Mucosa of stomach (tissue), 1 donor: Measurements from ENCODE around the gene MYO1E.
"Not testable (repeated sequence)": the region's sequence is repeated elsewhere in the genome, so short reads cannot be mapped to it uniquely, and the experiment has no call there.

Experiments
- H3K27me3 ChIP-seq: one replicate; pipeline ENCODE4 v1.7.0; 2013; ENCODE audit warnings: mild to moderate bottlenecking, low read length; ENCODE audit not compliant: control insufficient read depth, insufficient read depth
- H3K36me3 ChIP-seq: one replicate; pipeline ENCODE4 v1.7.0; 2013; ENCODE audit warnings: low read length; ENCODE audit not compliant: control insufficient read depth, insufficient read depth
- H3K4me1 ChIP-seq: one replicate; pipeline ENCODE4 v1.7.0; 2013; ENCODE audit warnings: mild to moderate bottlenecking, low read length; ENCODE audit not compliant: control insufficient read depth, insufficient read depth
- H3K4me3 ChIP-seq: one replicate; pipeline ENCODE4 v1.7.0; 2013; ENCODE audit warnings: low read length
- H3K9ac ChIP-seq: one replicate; pipeline ENCODE4 v1.7.0; 2013; ENCODE audit warnings: mild to moderate bottlenecking, low read length, moderate library complexity
- H3K9me3 ChIP-seq: one replicate; pipeline ENCODE4 v1.7.0; 2013; ENCODE audit warnings: mild to moderate bottlenecking, low read length, moderate library complexity; ENCODE audit not compliant: control insufficient read depth
- donor health status: Pancreatic carcinoma.

The MYO1E gene

DNA sequence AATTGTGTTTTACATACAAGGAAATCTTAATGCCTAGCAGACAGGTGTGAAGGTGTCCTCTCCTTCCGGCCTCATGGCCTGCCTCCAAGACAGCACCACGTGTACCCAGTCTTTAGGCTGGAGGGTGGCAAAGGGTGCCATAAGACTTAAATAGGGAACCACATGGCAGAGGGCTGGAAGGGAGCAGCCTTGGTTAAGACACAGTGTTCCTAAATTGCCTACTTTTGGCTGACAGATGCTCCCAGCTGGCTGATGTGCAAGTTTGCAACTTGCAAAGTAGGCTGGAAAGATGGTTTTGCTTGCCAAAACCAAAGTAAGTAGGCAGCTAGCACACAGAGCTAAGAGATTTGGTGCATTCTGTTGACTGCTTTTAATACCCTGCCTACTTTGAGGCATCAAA, 222.5 kb downstream of the MYO1E start:
- no peaks in the 10 kb centered on the region for H3K27me3 ChIP-seq
- peaks cover 11% of the 10 kb centered on the region for H3K36me3 ChIP-seq
- H3K9me3 ChIP-seq: no peaks in the 10 kb centered on the region
- no peak overlapping the region for H3K9ac ChIP-seq
- no peaks in the 10 kb centered on the region for H3K4me1 ChIP-seq
- no peak overlapping the region for H3K4me3 ChIP-seq

DNA sequence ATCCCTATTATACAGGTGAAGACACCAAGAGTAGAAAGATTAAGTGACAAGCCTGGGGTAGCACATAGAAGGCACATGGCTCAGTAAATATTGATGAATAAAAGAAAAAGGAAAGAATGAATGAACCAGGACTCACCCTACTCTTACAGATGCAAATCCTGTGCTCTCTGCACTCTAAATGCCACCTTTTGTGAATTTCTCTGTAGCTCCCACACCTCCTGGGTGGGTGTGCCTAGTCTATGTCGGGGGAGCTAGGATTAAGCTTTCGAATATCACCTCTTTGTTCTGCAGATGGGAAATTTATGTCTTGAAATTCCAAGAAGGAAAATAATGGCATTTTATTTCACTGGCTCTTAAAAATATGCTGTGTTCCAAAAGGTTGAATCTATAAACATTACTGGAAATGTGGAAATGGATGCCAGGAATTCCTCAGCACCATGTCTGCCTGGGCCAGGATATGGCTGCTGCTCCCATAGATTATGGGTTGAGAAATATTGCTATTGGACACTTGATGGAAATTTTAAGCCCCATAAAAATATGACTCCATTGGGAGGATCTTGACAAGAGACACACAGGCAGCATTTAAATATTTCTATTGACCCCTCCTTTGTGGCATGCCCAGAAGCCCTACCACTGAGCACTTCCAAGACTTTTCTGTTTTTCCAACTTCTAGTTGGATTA, 224.4 kb downstream of the MYO1E start:
- Histone ChIP-seq H3K9me3 (no peaks in the 10 kb centered on the region), H3K4me1 (no peaks in the 10 kb centered on the region), H3K36me3 (peaks cover 9% of the 10 kb centered on the region), H3K4me3 (no peak overlapping the region), H3K27me3 (no peaks in the 10 kb centered on the region), H3K9ac (no peak overlapping the region)

DNA sequence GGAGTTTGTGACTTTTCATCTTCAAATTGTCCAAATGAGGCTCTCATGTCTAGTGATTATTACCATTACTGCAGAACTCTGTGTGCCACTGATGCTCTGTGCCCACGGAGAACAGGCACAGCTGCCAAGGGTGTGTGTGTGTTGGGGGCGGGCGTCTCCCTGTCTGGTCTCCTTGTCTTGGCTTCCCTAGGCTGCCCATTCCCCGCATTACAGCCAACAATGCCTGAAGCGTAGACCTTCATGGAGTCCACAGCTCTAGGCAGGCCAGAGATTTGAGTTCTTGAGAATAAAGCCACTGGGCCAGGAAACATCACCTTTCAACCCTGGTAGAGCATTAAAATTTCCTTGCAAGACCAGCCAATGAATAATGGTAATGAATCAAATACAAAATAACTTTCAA, 225.0 kb downstream of the MYO1E start:
- H3K36me3 ChIP-seq: peaks cover 4% of the 10 kb centered on the region
- no peaks in the 10 kb centered on the region for H3K9me3 ChIP-seq
- no peaks in the 10 kb centered on the region for H3K27me3 ChIP-seq
- H3K4me3 ChIP-seq: no peak overlapping the region
- H3K9ac ChIP-seq: no peak overlapping the region
- no peaks in the 10 kb centered on the region for H3K4me1 ChIP-seq

DNA sequence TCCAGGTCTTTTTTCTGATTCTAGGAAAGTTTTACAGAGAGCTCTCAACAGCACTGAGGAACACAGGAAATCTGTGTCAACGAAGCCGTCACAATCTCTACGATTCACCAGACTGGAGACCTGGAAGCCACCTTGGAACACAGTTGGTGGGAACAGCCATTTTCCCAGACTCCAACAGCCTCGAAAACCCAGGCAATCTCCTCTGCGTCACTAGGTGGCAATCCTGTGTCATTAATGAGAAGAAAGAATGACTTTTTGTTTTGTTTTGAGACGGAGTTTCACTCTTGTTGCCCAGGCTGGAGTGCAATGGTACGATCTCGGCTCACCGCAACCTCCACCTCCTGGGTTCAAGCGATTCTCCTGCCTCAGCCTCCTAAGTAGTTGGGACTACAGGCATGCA, 228.1 kb downstream of the MYO1E start:
- not testable (repeated sequence) for H3K36me3 ChIP-seq, H3K9me3 ChIP-seq, H3K27me3 ChIP-seq, H3K4me1 ChIP-seq, H3K4me3 ChIP-seq, H3K9ac ChIP-seq

DNA sequence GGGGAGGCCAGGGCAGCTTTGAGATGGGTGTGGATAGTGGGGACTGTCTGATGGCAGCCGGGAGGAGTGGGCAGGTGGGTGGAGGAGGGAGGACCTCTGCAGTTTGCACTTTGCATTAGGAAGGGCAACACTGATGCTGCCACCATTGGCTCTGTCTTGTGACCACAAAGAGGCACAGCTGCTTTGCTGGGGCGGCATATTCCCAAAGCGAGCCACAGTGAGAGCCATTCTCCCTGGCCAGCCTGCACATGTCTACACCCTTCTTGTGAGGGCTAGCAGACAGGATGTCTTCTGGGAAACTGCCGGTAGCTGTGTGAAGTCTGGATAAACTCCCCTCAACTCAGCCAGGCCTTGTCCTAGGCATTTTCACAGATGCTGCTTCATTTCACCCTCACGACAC, 229.4 kb downstream of the MYO1E start:
- no peaks in the 10 kb centered on the region for H3K27me3 ChIP-seq
- H3K36me3 ChIP-seq: peaks cover 4% of the 10 kb centered on the region

DNA sequence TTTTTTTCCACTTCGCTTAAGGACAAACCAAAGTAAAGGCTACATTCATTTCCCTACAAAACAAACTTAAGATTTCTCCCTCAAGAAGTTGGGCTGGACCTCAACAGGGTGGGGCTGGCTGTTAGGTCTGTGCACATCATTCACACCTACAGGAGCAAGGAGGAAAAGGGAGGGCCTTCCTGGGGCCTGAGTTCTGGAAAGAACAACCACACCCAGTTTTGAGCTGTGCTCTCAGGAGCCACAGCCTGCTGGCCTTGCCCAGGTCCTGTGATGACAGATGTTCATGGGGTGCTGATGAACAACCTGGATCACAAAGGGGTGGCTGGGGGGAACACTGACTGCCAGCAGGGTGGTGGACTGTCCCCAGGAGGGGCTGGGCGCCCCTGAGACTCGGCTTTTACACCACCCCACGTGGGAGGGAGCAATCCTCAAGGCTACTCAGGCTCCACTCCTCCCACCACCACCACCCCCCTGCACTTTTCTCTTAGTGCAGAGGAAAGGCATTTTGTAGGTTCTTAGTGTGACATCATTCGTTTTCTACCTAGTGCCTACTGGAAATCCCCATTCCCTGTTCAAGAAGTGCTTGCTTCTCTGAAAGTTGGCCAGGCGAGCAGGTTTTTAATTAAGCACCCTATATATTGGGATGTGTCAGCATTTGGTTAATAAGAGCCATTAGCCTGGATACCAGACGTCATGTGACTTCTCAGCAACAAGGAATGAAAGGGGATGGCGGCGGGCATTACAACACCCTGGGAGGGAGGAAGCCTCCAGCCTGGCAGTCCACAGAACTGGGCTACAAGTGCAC, 232.0 kb downstream of the MYO1E start:
- peaks cover 4% of the 10 kb centered on the region for H3K36me3 ChIP-seq
- no peaks in the 10 kb centered on the region for H3K9me3 ChIP-seq
- no peaks in the 10 kb centered on the region for H3K27me3 ChIP-seq
- H3K4me3 ChIP-seq: no peak overlapping the region
- peaks cover 8% of the 10 kb centered on the region for H3K4me1 ChIP-seq
- no peak overlapping the region for H3K9ac ChIP-seq

More for the DNA sequence above, 229.4 kb downstream of the MYO1E start:
- Histone ChIP-seq H3K9me3 (no peaks in the 10 kb centered on the region), H3K4me1 (peaks cover 8% of the 10 kb centered on the region), H3K9ac (no peak overlapping the region), H3K4me3 (no peak overlapping the region)

DNA sequence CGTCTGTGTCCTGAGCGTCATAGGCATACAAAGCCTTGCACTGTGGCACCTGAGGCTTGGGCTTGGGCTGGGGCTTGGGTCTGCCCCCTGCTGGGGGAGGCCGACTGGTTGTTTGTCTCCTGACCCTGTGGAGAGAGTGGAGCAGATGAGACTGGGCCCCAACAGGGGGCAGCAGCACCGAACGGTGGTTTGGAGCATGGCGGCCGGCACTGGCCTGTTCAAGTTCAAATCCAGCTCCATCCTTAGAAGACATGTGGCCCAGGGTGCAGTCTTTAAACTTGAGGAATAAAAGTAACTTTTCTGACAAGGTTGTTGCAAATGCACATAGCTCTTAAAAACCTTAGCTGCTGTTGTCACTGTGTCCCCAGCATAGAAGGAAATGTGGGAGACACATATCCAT, 234.4 kb downstream of the MYO1E start:
- H3K27me3 ChIP-seq: no peaks in the 10 kb centered on the region
- H3K4me3 ChIP-seq: no peak overlapping the region
- H3K4me1 ChIP-seq: peaks cover 8% of the 10 kb centered on the region
- H3K9ac ChIP-seq: no peak overlapping the region
- no peaks in the 10 kb centered on the region for H3K9me3 ChIP-seq
- peaks cover 7% of the 10 kb centered on the region for H3K36me3 ChIP-seq

DNA sequence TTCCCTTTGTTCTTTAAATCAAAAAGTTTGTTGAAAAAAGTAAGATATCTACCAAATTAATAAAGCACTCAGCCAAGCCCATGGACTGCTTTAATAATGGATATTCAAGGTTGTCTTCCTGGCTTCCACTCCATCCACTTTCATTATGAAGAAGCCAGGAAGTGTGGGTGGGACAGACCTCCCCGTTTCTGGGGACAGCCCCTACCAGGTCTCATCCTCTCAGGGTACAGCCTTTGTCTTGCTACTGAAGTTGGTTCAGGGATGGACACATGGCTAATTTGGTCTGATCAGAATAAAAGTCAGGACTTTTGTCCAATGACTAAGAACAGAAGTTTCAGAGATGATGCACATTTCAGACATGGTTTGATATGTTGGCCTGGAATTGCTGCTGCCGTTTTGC, 235.1 kb downstream of the MYO1E start:
- Histone ChIP-seq H3K4me1 (peaks cover 8% of the 10 kb centered on the region), H3K4me3 (no peak overlapping the region), H3K9ac (no peak overlapping the region), H3K9me3 (no peaks in the 10 kb centered on the region), H3K36me3 (peaks cover 7% of the 10 kb centered on the region), H3K27me3 (no peaks in the 10 kb centered on the region)

DNA sequence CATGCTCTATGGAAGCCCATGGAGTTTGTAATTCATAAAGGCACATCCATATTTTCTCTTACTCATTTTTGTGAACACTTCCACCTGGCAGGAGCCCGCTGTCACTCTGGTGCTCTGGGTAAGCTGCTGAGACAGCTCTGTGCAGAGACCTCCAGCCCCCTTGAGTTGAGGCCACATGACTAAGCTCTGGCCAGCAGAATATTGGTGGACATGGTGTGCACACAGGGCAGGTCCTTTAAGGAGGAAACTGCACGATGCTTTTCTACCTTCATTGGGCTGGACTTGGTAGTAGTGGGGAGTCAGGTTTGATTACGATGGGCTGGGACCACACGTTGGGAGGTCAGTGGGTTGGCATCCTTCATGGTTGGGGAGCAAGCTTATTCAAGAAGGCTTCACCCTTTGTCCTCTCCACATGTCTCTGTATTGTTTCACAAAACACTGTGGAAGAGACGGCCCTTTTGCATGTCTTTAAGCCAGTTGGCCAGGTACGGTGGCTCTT, 238.7 kb downstream of the MYO1E start:
- Histone ChIP-seq H3K36me3 (peaks cover 4% of the 10 kb centered on the region), H3K27me3 (no peaks in the 10 kb centered on the region)

DNA sequence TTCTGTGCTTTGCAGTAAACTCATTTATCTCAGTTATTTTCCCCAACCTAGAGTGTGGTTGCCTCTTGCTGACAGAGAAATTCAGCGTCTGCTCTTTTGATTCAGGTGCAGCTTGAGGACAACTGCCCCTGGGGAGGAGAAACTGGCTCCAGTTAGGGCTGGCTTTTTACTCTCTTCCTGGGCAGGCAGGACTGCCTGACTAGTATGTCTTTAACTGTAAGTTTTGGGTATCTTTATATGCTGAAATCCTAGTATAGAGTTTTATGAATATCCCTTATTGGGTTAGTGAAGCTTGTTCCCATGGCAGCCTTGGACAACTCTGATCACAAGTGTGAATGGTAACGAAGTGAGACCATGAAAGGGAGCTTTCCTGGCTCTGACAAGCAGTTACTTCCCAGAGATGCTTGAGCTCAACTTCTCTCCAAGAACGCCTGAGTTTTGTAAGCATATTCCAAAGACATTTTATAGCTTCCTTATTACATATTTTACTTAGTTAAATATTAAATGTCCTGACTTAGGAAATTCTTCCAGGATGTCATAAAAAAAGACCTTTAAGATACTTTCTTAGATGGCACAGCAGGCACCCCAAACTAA, 240.6 kb downstream of the MYO1E start:
- Histone ChIP-seq H3K4me1 (no peaks in the 10 kb centered on the region), H3K9me3 (no peaks in the 10 kb centered on the region), H3K27me3 (no peaks in the 10 kb centered on the region), H3K36me3 (peaks cover 4% of the 10 kb centered on the region), H3K9ac (no peak overlapping the region), H3K4me3 (no peak overlapping the region)

More for the DNA sequence above, 238.7 kb downstream of the MYO1E start:
- Histone ChIP-seq H3K9ac (no peak overlapping the region), H3K4me3 (no peak overlapping the region), H3K9me3 (no peaks in the 10 kb centered on the region), H3K4me1 (no peaks in the 10 kb centered on the region)

DNA sequence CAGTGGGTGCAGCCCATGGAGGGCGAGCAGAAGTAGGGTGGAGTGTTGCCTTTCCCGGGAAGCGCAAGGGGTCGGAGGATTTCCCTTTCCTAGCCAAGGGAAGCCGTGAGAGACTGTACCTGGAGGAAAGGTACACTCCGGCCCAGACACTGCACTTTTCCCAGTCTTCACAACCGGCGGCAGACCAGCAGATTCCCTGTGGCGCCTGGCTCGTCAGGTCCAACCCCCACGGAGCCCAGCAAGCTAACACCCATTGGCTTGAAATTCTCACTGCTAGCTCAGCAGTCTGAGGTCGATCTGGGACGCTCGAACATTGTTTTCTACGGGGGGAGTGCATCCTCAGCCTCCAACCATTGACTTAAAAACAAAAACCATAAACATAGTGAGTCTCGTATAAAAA, 241.2 kb downstream of the MYO1E start:
- H3K4me1 ChIP-seq: no peaks in the 10 kb centered on the region
- H3K27me3 ChIP-seq: no peaks in the 10 kb centered on the region
- no peak overlapping the region for H3K9ac ChIP-seq
- H3K4me3 ChIP-seq: no peak overlapping the region
- H3K36me3 ChIP-seq: peaks cover 4% of the 10 kb centered on the region
- no peaks in the 10 kb centered on the region for H3K9me3 ChIP-seq

DNA sequence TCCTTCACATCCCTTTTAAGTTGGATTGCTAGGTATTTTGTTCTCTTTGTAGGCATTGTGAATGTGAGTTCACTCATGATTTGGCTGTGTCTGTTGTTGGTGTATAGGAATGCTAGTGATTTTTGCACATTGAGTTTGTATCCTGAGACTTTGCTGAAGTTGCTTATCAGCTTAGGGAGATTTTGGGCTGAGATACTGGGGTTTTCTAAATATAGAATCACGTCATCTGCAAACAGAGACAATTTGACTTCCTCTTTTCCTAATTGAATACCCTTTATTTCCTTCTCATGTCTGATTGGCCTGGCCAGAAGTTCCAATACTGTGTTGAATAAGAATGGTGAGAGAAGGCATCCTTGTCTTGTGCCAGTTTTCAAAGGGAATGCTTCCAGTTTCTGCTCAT, 245.4 kb downstream of the MYO1E start:
- H3K9me3 ChIP-seq, H3K4me1 ChIP-seq, H3K36me3 ChIP-seq, H3K27me3 ChIP-seq, H3K9ac ChIP-seq, H3K4me3 ChIP-seq: not testable (repeated sequence)
